ENCODE data around the gene GJC2.

GRCh38 chr1:228158151-228159007 lies 8.6 kb downstream of the GJC2 start:
- TF ChIP-seq, protein P1, sequence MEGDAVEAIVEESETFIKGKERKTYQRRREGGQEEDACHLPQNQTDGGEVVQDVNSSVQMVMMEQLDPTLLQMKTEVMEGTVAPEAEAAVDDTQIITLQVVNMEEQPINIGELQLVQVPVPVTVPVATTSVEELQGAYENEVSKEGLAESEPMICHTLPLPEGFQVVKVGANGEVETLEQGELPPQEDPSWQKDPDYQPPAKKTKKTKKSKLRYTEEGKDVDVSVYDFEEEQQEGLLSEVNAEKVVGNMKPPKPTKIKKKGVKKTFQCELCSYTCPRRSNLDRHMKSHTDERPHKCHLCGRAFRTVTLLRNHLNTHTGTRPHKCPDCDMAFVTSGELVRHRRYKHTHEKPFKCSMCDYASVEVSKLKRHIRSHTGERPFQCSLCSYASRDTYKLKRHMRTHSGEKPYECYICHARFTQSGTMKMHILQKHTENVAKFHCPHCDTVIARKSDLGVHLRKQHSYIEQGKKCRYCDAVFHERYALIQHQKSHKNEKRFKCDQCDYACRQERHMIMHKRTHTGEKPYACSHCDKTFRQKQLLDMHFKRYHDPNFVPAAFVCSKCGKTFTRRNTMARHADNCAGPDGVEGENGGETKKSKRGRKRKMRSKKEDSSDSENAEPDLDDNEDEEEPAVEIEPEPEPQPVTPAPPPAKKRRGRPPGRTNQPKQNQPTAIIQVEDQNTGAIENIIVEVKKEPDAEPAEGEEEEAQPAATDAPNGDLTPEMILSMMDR (IDR thresholded peaks at IDR 0.05), result no peak
- no peak for TF ChIP-seq POLR2A (IDR thresholded peaks at IDR 0.05)
